Vagina (tissue), 2 donors: ENCODE measurements around the gene KAZN.

Source experiments
- CTCF ChIP-seq, 3 experiments: fragments of 450-650 bp in 2 of 3; fragments of 200-600 bp in 1 of 3; sonication (generic) in 1 of 3; IDR thresholded peaks; one replicate each; pipeline ENCODE4 v1.5.1; 2017 to 2019; ENCODE audit warnings: antibody characterized with exemption in 3 of 3, mild to moderate bottlenecking in 2 of 3, moderate library complexity in 2 of 3
- POLR2AphosphoS5 ChIP-seq, 2 donors: sonication (generic); formaldehyde crosslinking; IDR thresholded peaks; one replicate each; pipeline ENCODE4 v1.9.0; 2017; ENCODE audit warnings: antibody characterized with exemption in 2 of 2, mild to moderate bottlenecking in 2 of 2, low read depth in 1 of 2; ENCODE audit not compliant: insufficient read depth in 1 of 2

- TF ChIP-seq CTCF (IDR thresholded peaks at IDR 0.05): no peak
- no peak for TF ChIP-seq POLR2AphosphoS5 (IDR thresholded peaks at IDR 0.05; ENCODE audit: insufficient read depth in 1 of 2, low read depth in 1 of 2)
These were observed 116.8 kb downstream of the KAZN start for GRCh38 chr1:14715266-14715665.
